A549 (cell line): ENCODE results near the gene CCDC73. TPM values are rescaled to one million over a fixed set of nuclear protein-coding genes. Genes with fewer than 3 reads are reported as not detected.
A peak's percentile ranks its signal among the peaks of the same experiment; 100 is the strongest.

Experiments
- ATAC-seq, 2 experiments: fragments of 200-7000 bp in 1 of 2; fragments of >200 bp in 1 of 2; cut with Nextera tagmentation in 1 of 2; cut with Tn5 transposase in 1 of 2; 3 replicates each; pipeline versions ENCODE4 v1.8.0 to v1.9.1; 2018 to 2020; ENCODE audit warnings: mild to moderate bottlenecking in 1 of 2, moderate library complexity in 1 of 2
- CTCF ChIA-PET: fragments of 300-600 bp; sonication (Branson Sonifier 250); formaldehyde crosslinking; extraction: SDS; loops from one replicate; lab custom pipeline; 2021; ENCODE audit warnings: antibody characterized with exemption, inconsistent platforms; lab: Yijun Ruan, JAX
- POLR2A ChIA-PET: fragments of 350-600 bp; formaldehyde crosslinking; extraction: SDS; loops from one replicate; lab custom pipeline; 2021; ENCODE audit warnings: antibody characterized with exemption, inconsistent platforms; lab: Yijun Ruan, JAX
- DNase-seq, 2 experiments: peaks; one replicate each; pipeline versions ENCODE4 v3.0.0 to v3.0.0-alpha.2; 2011 to 2016; ENCODE audit warnings: low read depth in 1 of 2, low spot score in 1 of 2
- FAIRE-seq: peaks from 2 replicates; lab custom pipeline; 2011; peaks lifted over from hg19 to GRCh38; lab: Jason Lieb, UNC
- H3K27ac ChIP-seq, 2 experiments: fragments of >200 bp; sonication (Bioruptor Twin); formaldehyde crosslinking; 3 replicates each; pipeline ENCODE4 v1.5.1; 2016 to 2017
- H3K4me1 ChIP-seq: fragments of >200 bp; sonication (Bioruptor Twin); formaldehyde crosslinking; 3 replicates; pipeline ENCODE4 v1.6.1; 2016
- H3K4me2 ChIP-seq: fragments of >200 bp; sonication (Bioruptor Twin); formaldehyde crosslinking; 3 replicates; pipeline ENCODE4 v1.6.1; 2016
- H3K4me3 ChIP-seq: fragments of >200 bp; sonication (Bioruptor Twin); formaldehyde crosslinking; 3 replicates; pipeline ENCODE4 v1.5.1; 2016
- H3K9me3 ChIP-seq: fragments of >200 bp; sonication (Bioruptor Twin); formaldehyde crosslinking; 3 replicates; pipeline ENCODE4 v1.6.1; 2016
- BCL3 ChIP-seq: fragments of >200 bp; sonication (Bioruptor Twin); formaldehyde crosslinking; IDR thresholded peaks from 3 replicates; pipeline ENCODE4 v1.6.1; 2016
- CBX2 ChIP-seq: fragments of 200-600 bp; sonication (generic); IDR thresholded peaks from 2 replicates; pipeline ENCODE4 v1.6.1; 2016; ENCODE audit warnings: low read depth, mild to moderate bottlenecking, borderline replicate concordance
- CEBPB ChIP-seq, 2 experiments: fragments of >200 bp in 1 of 2; sonication (Bioruptor Twin) in 1 of 2; formaldehyde crosslinking in 1 of 2; IDR thresholded peaks; 2 replicates each; pipeline ENCODE4 v1.6.1; 2012 to 2016
- E2F6 ChIP-seq: IDR thresholded peaks from 2 replicates; pipeline ENCODE4 v1.6.1; 2012; ENCODE audit warnings: low read depth, borderline replicate concordance
- ESRRA ChIP-seq: fragments of 150-350 bp; IDR thresholded peaks from 2 replicates; pipeline ENCODE4 v1.6.1; 2014; ENCODE audit warnings: mild to moderate bottlenecking, low read length, borderline replicate concordance
- HDAC2 ChIP-seq: fragments of 200-600 bp; sonication (generic); IDR thresholded peaks from 2 replicates; pipeline ENCODE4 v1.6.1; 2016
- KDM1A ChIP-seq: fragments of 200-600 bp; sonication (generic); IDR thresholded peaks from 2 replicates; pipeline ENCODE4 v1.6.1; 2016; ENCODE audit warnings: low read depth, mild to moderate bottlenecking
- MAFK ChIP-seq: fragments of 450-650 bp; IDR thresholded peaks from 2 replicates; pipeline ENCODE4 v1.6.1; 2014; ENCODE audit not compliant: partially characterized antibody
- MYC ChIP-seq: IDR thresholded peaks from 2 replicates; pipeline ENCODE4 v1.6.1; 2012; ENCODE audit warnings: mild to moderate bottlenecking, inconsistent platforms, low read length, improper control_type of control experiment, borderline replicate concordance
- NFE2L2 ChIP-seq: fragments of 150-350 bp; conservative IDR thresholded peaks from 2 replicates; pipeline ENCODE4 v1.6.1; 2014; ENCODE audit warnings: low read length
- PHF8 ChIP-seq: fragments of 200-600 bp; sonication (generic); IDR thresholded peaks from 2 replicates; pipeline ENCODE4 v1.6.1; 2016; ENCODE audit warnings: low read depth, mild to moderate bottlenecking, antibody characterized with exemption, moderate library complexity, borderline replicate concordance
- RNF2 ChIP-seq: fragments of 200-600 bp; sonication (generic); IDR thresholded peaks from 2 replicates; pipeline ENCODE4 v1.6.1; 2016; ENCODE audit warnings: low read depth, mild to moderate bottlenecking, antibody characterized with exemption, moderate library complexity, borderline replicate concordance
- TFCP2L1 ChIP-seq: fragments of 250-450 bp; sonication (Bioruptor Pico); IDR thresholded peaks from 2 replicates; pipeline ENCODE4 v1.5.0; 2021; ENCODE audit warnings: mild to moderate bottlenecking
- WGBS: methylation state at CpG from one replicate; pipeline ENCODE4 v1.1.6; 2017; ENCODE audit errors: missing lambda C conversion rate; 5-methylcytosine and 5-hydroxymethylcytosine counted together
- polyA plus RNA-seq, 4 experiments: library from polyadenylated mRNA; depleted of rRNA in 3 of 4; stranded (reverse); fragments of >200 nt; fragmentation: RNase III in 1 of 4; extraction: RNeasy Plus Mini Kit Qiagen cat#74134 plus additional on column Dnase treatment in 1 of 4; gene quantifications; 2 replicates in 3 of 4; 3 replicates in 1 of 4; pipeline ENCODE4 v1.2.3, GENCODE V29; 2011 to 2017
- TF ChIP-seq, protein P1 (sequence below): fragments of 150-350 bp; IDR thresholded peaks from 2 replicates; pipeline ENCODE4 v1.6.1; 2014; ENCODE audit warnings: low read depth, mild to moderate bottlenecking, low read length
- TF ChIP-seq, protein P2 (sequence below): fragments of >200 bp; sonication (Bioruptor Twin); formaldehyde crosslinking; IDR thresholded peaks from 2 replicates; pipeline ENCODE4 v1.6.1; 2016

Gene CCDC73
- polyA plus RNA-seq, 2 of the 4 experiments (the other 2 are of a cell fraction) = 0.03 TPM; not detected in 1

GRCh38 chr11:32830413-32830738, 35.9 kb upstream of the CCDC73 start:
- peak; percentile 44 to 70; a peak in 4 of 6 replicates for ATAC-seq
- H3K4me2 ChIP-seq = peak overlapping the region; percentile 88
- peak overlapping the region in 1 of 2 experiments; percentile 82; a peak in 3 of 6 replicates for H3K27ac ChIP-seq
- TF ChIP-seq BCL3 (no peak), MAFK (peak; percentile 26), CEBPB (IDR thresholded peaks at IDR 0.05) (peak; percentile 95 to 98), E2F6 (no peak)
- TF ChIP-seq, protein P1, sequence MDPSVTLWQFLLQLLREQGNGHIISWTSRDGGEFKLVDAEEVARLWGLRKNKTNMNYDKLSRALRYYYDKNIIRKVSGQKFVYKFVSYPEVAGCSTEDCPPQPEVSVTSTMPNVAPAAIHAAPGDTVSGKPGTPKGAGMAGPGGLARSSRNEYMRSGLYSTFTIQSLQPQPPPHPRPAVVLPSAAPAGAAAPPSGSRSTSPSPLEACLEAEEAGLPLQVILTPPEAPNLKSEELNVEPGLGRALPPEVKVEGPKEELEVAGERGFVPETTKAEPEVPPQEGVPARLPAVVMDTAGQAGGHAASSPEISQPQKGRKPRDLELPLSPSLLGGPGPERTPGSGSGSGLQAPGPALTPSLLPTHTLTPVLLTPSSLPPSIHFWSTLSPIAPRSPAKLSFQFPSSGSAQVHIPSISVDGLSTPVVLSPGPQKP = no peak
- TF ChIP-seq, all 56 proteins: peak for 2
- Histone ChIP-seq H3K4me1 (peaks cover 10% of the 10 kb centered on the region; the same call in 2 of the 3 replicates), H3K9me3 (no peaks in the 10 kb centered on the region), H3K4me3 (peak overlapping the region; percentile 76)
- CTCF ChIA-PET = interaction anchor here (0.6 kb wide), 1 partner anchor 79 kb away, joined by 3 read pairs; no protein-coding TSS in a partner anchor
- WGBS = 17% methylated on average over 6 of the region's 6 CpGs
- peak in 1 of 2 experiments; percentile 58 for DNase-seq
- no peak for FAIRE-seq
- POLR2A ChIA-PET = no interaction called here

- FAIRE-seq (no peak), ATAC-seq (peak; percentile 86 to 88), DNase-seq (peak in 1 of 2 experiments; percentile 35)
- POLR2A ChIA-PET = no interaction called here
- H3K4me3 ChIP-seq = peak within 1 kb of the TSS; percentile 76
- peak within 1 kb of the TSS; percentile 62 to 82 for H3K27ac ChIP-seq
- peak within 1 kb of the TSS; percentile 88 for H3K4me2 ChIP-seq
- H3K9me3 ChIP-seq = no peaks in the 10 kb centered on the region
- 4% methylated on average over 33 of the region's 85 CpGs for WGBS
- CTCF ChIA-PET = interaction anchor here (0.6 kb wide), 1 partner anchor 79 kb away, joined by 3 read pairs; no protein-coding TSS in a partner anchor
- H3K4me1 ChIP-seq = peaks cover 10% of the 10 kb centered on the region; the same call in 2 of the 3 replicates
- TF ChIP-seq CBX2 (no peak), TFCP2L1 (CRISPR knock-in tag) (no peak), KDM1A (no peak), E2F6 (peak; percentile 29; the same call in 1 of the 2 replicates), PHF8 (peak; percentile 46), ESRRA (no peak), RNF2 (peak; percentile 90; the same call in 1 of the 2 replicates), HDAC2 (peak; percentile 65; the same call in 1 of the 2 replicates), NFE2L2 (no peak), MYC (no peak)
- TF ChIP-seq, protein P1 = no peak
- TF ChIP-seq, protein P2, sequence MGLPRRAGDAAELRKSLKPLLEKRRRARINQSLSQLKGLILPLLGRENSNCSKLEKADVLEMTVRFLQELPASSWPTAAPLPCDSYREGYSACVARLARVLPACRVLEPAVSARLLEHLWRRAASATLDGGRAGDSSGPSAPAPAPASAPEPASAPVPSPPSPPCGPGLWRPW = no peak
These were observed 35.4 kb upstream of the CCDC73 start, which contains the start of gene PRRG4 for GRCh38 chr11:32829680-32830412. PRRG4 (plus strand) TSS chr11:32829927; CDS start chr11:32830530, 603 bp downstream.
